WTC11 (cell line): ENCODE results near the gene ANTKMT. TPM values are rescaled to one million over a fixed set of nuclear protein-coding genes. Genes with fewer than 3 reads are reported as not detected.

Experiments
- AFF4 ChIP-seq: sonication (generic); formaldehyde crosslinking; IDR thresholded peaks from 2 replicates; pipeline ENCODE4 v1.8.1; 2023; ENCODE audit warnings: mild to moderate bottlenecking, missing genetic modification reagents, borderline replicate concordance
- ATF1 ChIP-seq: sonication (generic); formaldehyde crosslinking; IDR thresholded peaks from 2 replicates; pipeline ENCODE4 v1.8.1; 2023; ENCODE audit warnings: mild to moderate bottlenecking, moderate library complexity, missing genetic modification reagents
- CREB1 ChIP-seq: sonication (generic); formaldehyde crosslinking; IDR thresholded peaks from 2 replicates; pipeline ENCODE4 v1.8.0; 2023; ENCODE audit warnings: mild to moderate bottlenecking, missing genetic modification reagents
- FOXJ3 ChIP-seq: sonication (generic); formaldehyde crosslinking; IDR thresholded peaks from 2 replicates; pipeline ENCODE4 v1.9.0; 2021; ENCODE audit warnings: missing genetic modification reagents, mild to moderate bottlenecking, borderline replicate concordance
- FOXK1 ChIP-seq: sonication (generic); formaldehyde crosslinking; IDR thresholded peaks from 2 replicates; pipeline ENCODE4 v1.8.0; 2022; ENCODE audit warnings: mild to moderate bottlenecking, moderate library complexity, missing genetic modification reagents
- GABPB1 ChIP-seq: sonication (generic); formaldehyde crosslinking; IDR thresholded peaks from 2 replicates; pipeline ENCODE4 v1.8.1; 2023; ENCODE audit warnings: mild to moderate bottlenecking, missing genetic modification reagents
- GRHL2 ChIP-seq: fragments of 250-450 bp; sonication (Bioruptor Pico); IDR thresholded peaks from 2 replicates; pipeline ENCODE4 v1.8.0; 2022; ENCODE audit warnings: mild to moderate bottlenecking, moderate library complexity; ENCODE audit not compliant: insufficient replicate concordance, severe bottlenecking
- IRF2 ChIP-seq: sonication (generic); formaldehyde crosslinking; IDR thresholded peaks from 2 replicates; pipeline ENCODE4 v1.8.0; 2022; ENCODE audit warnings: low read depth, missing genetic modification reagents, borderline replicate concordance
- MLX ChIP-seq: sonication (generic); formaldehyde crosslinking; IDR thresholded peaks from 2 replicates; pipeline ENCODE4 v1.8.1; 2023; ENCODE audit warnings: mild to moderate bottlenecking, missing genetic modification reagents, moderate library complexity
- MYBL2 ChIP-seq: sonication (generic); formaldehyde crosslinking; IDR thresholded peaks from 2 replicates; pipeline ENCODE4 v1.8.1; 2023; ENCODE audit warnings: mild to moderate bottlenecking, moderate library complexity, missing genetic modification reagents
- NR1H2 ChIP-seq: sonication (generic); formaldehyde crosslinking; IDR thresholded peaks from 2 replicates; pipeline ENCODE4 v1.9.0; 2021; ENCODE audit warnings: mild to moderate bottlenecking, moderate library complexity, missing genetic modification reagents
- PRDM15 ChIP-seq: sonication (generic); formaldehyde crosslinking; IDR thresholded peaks from 2 replicates; pipeline ENCODE4 v1.8.0; 2022; ENCODE audit warnings: missing genetic modification reagents
- PREB ChIP-seq: sonication (generic); formaldehyde crosslinking; IDR thresholded peaks from 2 replicates; pipeline ENCODE4 v1.8.1; 2022; ENCODE audit warnings: mild to moderate bottlenecking, missing genetic modification reagents, moderate library complexity, borderline replicate concordance
- PRRX2 ChIP-seq: fragments of 250-450 bp; sonication (Bioruptor Pico); IDR thresholded peaks from 2 replicates; pipeline ENCODE4 v1.8.0; 2021; ENCODE audit warnings: mild to moderate bottlenecking
- RELA ChIP-seq: sonication (generic); formaldehyde crosslinking; IDR thresholded peaks from 2 replicates; pipeline ENCODE4 v1.8.1; 2022; ENCODE audit warnings: missing genetic modification reagents, mild to moderate bottlenecking, borderline replicate concordance
- RORB ChIP-seq: fragments of 250-450 bp; sonication (Bioruptor Pico); IDR thresholded peaks from 2 replicates; pipeline ENCODE4 v1.9.0; 2021; ENCODE audit warnings: mild to moderate bottlenecking
- SMAD3 ChIP-seq: sonication (generic); formaldehyde crosslinking; IDR thresholded peaks from 2 replicates; pipeline ENCODE4 v1.8.0; 2022; ENCODE audit warnings: missing genetic modification reagents, mild to moderate bottlenecking, borderline replicate concordance
- SP1 ChIP-seq: sonication (generic); formaldehyde crosslinking; conservative IDR thresholded peaks from 2 replicates; pipeline ENCODE4 v1.8.1; 2022; ENCODE audit warnings: missing genetic modification reagents
- ZNF121 ChIP-seq: sonication (generic); formaldehyde crosslinking; IDR thresholded peaks from 2 replicates; pipeline ENCODE4 v1.8.0; 2023; ENCODE audit warnings: missing genetic modification reagents
- ZNF232 ChIP-seq: sonication (generic); formaldehyde crosslinking; IDR thresholded peaks from 2 replicates; pipeline ENCODE4 v1.8.0; 2022; ENCODE audit warnings: mild to moderate bottlenecking, missing genetic modification reagents
- ZNF263 ChIP-seq: sonication (generic); formaldehyde crosslinking; IDR thresholded peaks from 2 replicates; pipeline ENCODE4 v1.8.1; 2022; ENCODE audit warnings: low read depth, mild to moderate bottlenecking, moderate library complexity, missing genetic modification reagents
- ZNF396 ChIP-seq: fragments of 250-450 bp; sonication (Bioruptor Pico); IDR thresholded peaks from 2 replicates; pipeline ENCODE4 v1.8.0; 2021; ENCODE audit warnings: mild to moderate bottlenecking, moderate library complexity, borderline replicate concordance
- ZNF423 ChIP-seq: fragments of 250-450 bp; sonication (Bioruptor Pico); IDR thresholded peaks from 2 replicates; pipeline ENCODE4 v2.1.2; 2022; ENCODE audit warnings: mild to moderate bottlenecking, moderate library complexity
- ZNF425 ChIP-seq: fragments of 250-450 bp; sonication (Bioruptor Pico); conservative IDR thresholded peaks from 2 replicates; pipeline ENCODE4 v1.9.0; 2021; ENCODE audit warnings: mild to moderate bottlenecking
- ZNF512 ChIP-seq: sonication (generic); formaldehyde crosslinking; IDR thresholded peaks from 2 replicates; pipeline ENCODE4 v1.8.1; 2022; ENCODE audit warnings: missing genetic modification reagents, borderline replicate concordance
- total RNA-seq: library from RNA; stranded (reverse); gene quantifications from 3 replicates; pipeline ENCODE4 v1.2.3, GENCODE V29; 2021

ANTKMT gene
- total RNA-seq, 1 experiment from 2014 or later = 40.6 TPM

- TF ChIP-seq ZNF425 (CRISPR knock-in tag) = no peak
- TF ChIP-seq ZNF121 (CRISPR knock-in tag) = 0 out of 2 replicates have a peak, but pooled peaks have one; percentile 36
- TF ChIP-seq RORB = no peak
- no peak; the same call in 1 of the 2 replicates for TF ChIP-seq MLX (CRISPR knock-in tag)
- TF ChIP-seq GABPB1 (CRISPR knock-in tag) = no peak
- 0 out of 2 replicates have a peak, but pooled peaks have one; percentile 13 for TF ChIP-seq MYBL2
- no peak for TF ChIP-seq ZNF512 (CRISPR knock-in tag)
- peak; percentile 71; the same call in 1 of the 2 replicates for TF ChIP-seq ATF1
- no peak for TF ChIP-seq PRRX2
- 0 out of 2 replicates have a peak, but pooled peaks have one; percentile 18 for TF ChIP-seq ZNF263
- TF ChIP-seq PREB = no peak
- TF ChIP-seq RELA (CRISPR knock-in tag) = no peak
- no peak; the same call in 1 of the 2 replicates for TF ChIP-seq SMAD3 (CRISPR knock-in tag)
- no peak for TF ChIP-seq GRHL2 (CRISPR knock-in tag)
- TF ChIP-seq PRDM15 = no peak
- TF ChIP-seq ZNF396 (CRISPR knock-in tag) = no peak
- TF ChIP-seq IRF2 (CRISPR knock-in tag) = no peak
- no peak for TF ChIP-seq FOXK1
- TF ChIP-seq ZNF423 (CRISPR knock-in tag) = no peak
- TF ChIP-seq AFF4 = no peak
- no peak for TF ChIP-seq CREB1 (CRISPR knock-in tag)
- TF ChIP-seq SP1 (CRISPR knock-in tag) = no peak
- TF ChIP-seq ZNF232 = no peak
- TF ChIP-seq FOXJ3 (CRISPR knock-in tag) = no peak
- no peak for TF ChIP-seq NR1H2 (CRISPR knock-in tag)
These were observed 37.4 kb upstream of the ANTKMT start (continued) for GRCh38 chr16:683396-684070.
